CD8-positive, alpha-beta memory T cell (primary cell): ENCODE measurements around the gene VAMP7. TPM values are rescaled to one million over a fixed set of nuclear protein-coding genes. Genes with fewer than 3 reads are reported as not detected.
"Not testable (repeated sequence)": the region's sequence is repeated elsewhere in the genome, so short reads cannot be mapped to it uniquely, and the experiment has no call there.

Source experiments
- CTCF ChIA-PET: fragments of 350-600 bp; sonication (Branson Sonifier 250); formaldehyde crosslinking; loops from one replicate; lab custom pipeline; 2021; ENCODE audit warnings: antibody characterized with exemption; lab: Charles Lee
- POLR2A ChIA-PET: fragments of 350-600 bp; sonication (Branson Sonifier 250); formaldehyde crosslinking; loops from one replicate; lab custom pipeline; 2021; ENCODE audit warnings: antibody characterized with exemption; lab: Charles Lee
- DNase-seq, 5 donors: peaks; one replicate each; pipeline versions ENCODE4 v3.0.0 to v3.0.0-alpha.2; 2020 to 2022; ENCODE audit warnings: mixed read lengths in 1 of 5
- H3K27ac ChIP-seq: one replicate; pipeline ENCODE4 v1.7.0; 2013; ENCODE audit warnings: low read depth, mild to moderate bottlenecking, low read length, moderate library complexity
- H3K27me3 ChIP-seq: 2 replicates; pipeline ENCODE4 v1.7.0; 2013; ENCODE audit warnings: low read length, mild to moderate bottlenecking; ENCODE audit not compliant: insufficient read depth, poor library complexity, severe bottlenecking
- H3K36me3 ChIP-seq: 2 replicates; pipeline ENCODE4 v1.7.0; 2013; ENCODE audit warnings: mild to moderate bottlenecking, low read length, moderate library complexity; ENCODE audit not compliant: insufficient read depth
- H3K4me1 ChIP-seq: 2 replicates; pipeline ENCODE4 v1.7.0; 2013; ENCODE audit warnings: mild to moderate bottlenecking, low read length, moderate library complexity; ENCODE audit not compliant: insufficient read depth
- H3K4me3 ChIP-seq: 2 replicates; pipeline ENCODE4 v1.7.0; 2013; ENCODE audit warnings: mild to moderate bottlenecking, low read length
- H3K9me3 ChIP-seq: 2 replicates; pipeline ENCODE4 v1.7.0; 2013; ENCODE audit warnings: mild to moderate bottlenecking, low read length
- H3K27ac Mint-ChIP-seq, 8 donors: one replicate each; pipeline ENCODE4 v1.8.0; 2020 to 2021; ENCODE audit warnings: mixed read lengths in 8 of 8, mild to moderate bottlenecking in 6 of 8, inconsistent platforms in 3 of 8, moderate library complexity in 3 of 8
- H3K27me3 Mint-ChIP-seq, 2 donors: one replicate each; pipeline ENCODE4 v1.8.0; 2020 to 2021; ENCODE audit warnings: mixed read lengths in 2 of 2, mild to moderate bottlenecking in 1 of 2, moderate library complexity in 1 of 2
- H3K36me3 Mint-ChIP-seq, 3 donors: one replicate each; pipeline ENCODE4 v1.8.0; 2020 to 2021; ENCODE audit warnings: mixed read lengths in 3 of 3, inconsistent platforms in 1 of 3, mild to moderate bottlenecking in 1 of 3
- H3K4me1 Mint-ChIP-seq, 3 donors: one replicate each; pipeline ENCODE4 v1.8.0; 2020 to 2021; ENCODE audit warnings: mixed read lengths in 3 of 3, inconsistent platforms in 1 of 3, mild to moderate bottlenecking in 1 of 3
- H3K4me3 Mint-ChIP-seq, 7 donors: one replicate each; pipeline ENCODE4 v1.8.0; 2020 to 2021; ENCODE audit warnings: mixed read lengths in 7 of 7, mild to moderate bottlenecking in 6 of 7, moderate library complexity in 4 of 7, inconsistent platforms in 2 of 7
- H3K9me3 Mint-ChIP-seq, 5 donors: one replicate each; pipeline ENCODE4 v1.8.0; 2020 to 2022; ENCODE audit warnings: mixed read lengths in 5 of 5, mild to moderate bottlenecking in 3 of 5, moderate library complexity in 2 of 5, inconsistent platforms in 1 of 5
- polyA plus RNA-seq: library from polyadenylated mRNA; unstranded; fragments of 300-500 nt; fragmentation: Illumina TruSeq; gene quantifications from one replicate; pipeline ENCODE4 v1.2.3, GENCODE V29; 2021
- total RNA-seq, 2 experiments: library from RNA; stranded (reverse); gene quantifications; one replicate each; pipeline ENCODE4 v1.2.3, GENCODE V29; 2021

The VAMP7 gene
- total and polyA plus RNA-seq, 3 experiments from 2014 or later: 30.7 to 65.4 (median 33.5) TPM

DNA sequence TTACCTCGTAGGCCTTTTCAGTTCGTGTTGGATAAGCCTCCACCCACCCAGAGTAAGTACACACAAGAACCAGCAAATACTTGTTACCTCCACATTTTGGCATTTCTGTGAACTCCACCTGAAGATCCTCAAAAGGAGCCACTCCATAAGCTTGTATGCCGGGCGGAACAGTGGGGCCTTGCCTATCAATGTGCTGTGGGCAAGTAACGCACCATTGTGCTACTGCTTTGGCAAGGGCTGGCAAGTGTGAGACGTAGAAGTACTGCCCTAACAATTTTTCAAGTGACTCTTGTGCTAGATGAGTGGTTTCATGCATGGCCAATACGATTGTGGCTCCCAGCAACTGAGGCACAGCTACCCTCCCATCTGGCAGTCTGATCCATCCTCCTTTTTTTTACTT lies 91.1 kb downstream of the VAMP7 start:
- H3K4me3 ChIP-seq, H3K9me3 ChIP-seq, H3K4me3 Mint-ChIP-seq, H3K27me3 ChIP-seq, DNase-seq, H3K4me1 ChIP-seq, CTCF ChIA-PET, H3K36me3 ChIP-seq, H3K27ac Mint-ChIP-seq, H3K4me1 Mint-ChIP-seq, H3K27ac ChIP-seq, POLR2A ChIA-PET, H3K36me3 Mint-ChIP-seq: not testable (repeated sequence)
- Mint-ChIP-seq H3K9me3 (peaks cover 4 to 16% (median 11%) of the 10 kb centered on the region in 5 donors), H3K27me3 (peaks cover 8 to 26% of the 10 kb centered on the region in 2 donors)

GRCh38 chrX:155983326-155983725 lies 102.2 kb downstream of the VAMP7 start:
- H3K27ac ChIP-seq: no peak overlapping the region
- H3K27me3 ChIP-seq: no peaks in the 10 kb centered on the region
- DNase-seq: no peak
- Mint-ChIP-seq H3K4me1 (no peaks in the 10 kb centered on the region), H3K27ac (no peak overlapping the region), H3K27me3 (peaks cover 4 to 5% of the 10 kb centered on the region in 2 donors), H3K36me3 (peaks cover 0 to 3% (median 0%) of the 10 kb centered on the region in 3 donors), H3K9me3 (peaks cover 0 to 7% (median 6%) of the 10 kb centered on the region in 5 donors), H3K4me3 (no peak overlapping the region)
- H3K9me3 ChIP-seq: no peaks in the 10 kb centered on the region
- no peaks in the 10 kb centered on the region for H3K4me1 ChIP-seq
- no peak overlapping the region for H3K4me3 ChIP-seq
- H3K36me3 ChIP-seq: no peaks in the 10 kb centered on the region
- CTCF ChIA-PET: no interaction called here
- POLR2A ChIA-PET: no interaction called here

DNA sequence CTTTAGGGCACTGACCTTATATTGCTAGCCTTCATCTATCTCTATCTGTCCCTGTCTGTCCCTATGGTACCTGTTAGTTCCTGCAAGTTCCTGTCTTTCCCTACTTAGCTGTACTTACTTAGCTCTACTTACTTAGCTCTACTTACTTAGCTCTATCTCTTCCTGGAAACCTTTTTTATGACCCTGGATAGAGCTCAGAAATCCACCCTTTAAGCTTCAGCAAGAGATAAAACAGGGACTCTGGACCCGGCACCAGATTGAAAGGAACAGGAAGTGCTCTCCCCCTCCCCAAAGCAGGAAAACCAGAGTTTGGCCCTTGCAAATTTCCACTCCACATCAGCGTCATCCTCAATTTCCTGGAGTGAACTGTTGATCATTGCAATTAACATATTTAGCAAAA lies 104.1 kb downstream of the VAMP7 start:
- Histone ChIP-seq H3K9me3 (no peaks in the 10 kb centered on the region), H3K27me3 (no peaks in the 10 kb centered on the region), H3K27ac (no peak overlapping the region), H3K4me3 (no peak overlapping the region), H3K36me3 (no peaks in the 10 kb centered on the region), H3K4me1 (no peaks in the 10 kb centered on the region)
- CTCF ChIA-PET: no interaction called here
- no peaks in the 10 kb centered on the region for H3K4me1 Mint-ChIP-seq
- peaks cover 0 to 7% (median 6%) of the 10 kb centered on the region in 5 donors for H3K9me3 Mint-ChIP-seq
- peaks cover 0 to 7% (median 0%) of the 10 kb centered on the region in 3 donors for H3K36me3 Mint-ChIP-seq
- H3K4me3 Mint-ChIP-seq: no peak overlapping the region
- POLR2A ChIA-PET: no interaction called here
- H3K27me3 Mint-ChIP-seq: peaks cover 0 to 1% of the 10 kb centered on the region in 2 donors
- H3K27ac Mint-ChIP-seq: no peak overlapping the region
- no peak for DNase-seq

DNA sequence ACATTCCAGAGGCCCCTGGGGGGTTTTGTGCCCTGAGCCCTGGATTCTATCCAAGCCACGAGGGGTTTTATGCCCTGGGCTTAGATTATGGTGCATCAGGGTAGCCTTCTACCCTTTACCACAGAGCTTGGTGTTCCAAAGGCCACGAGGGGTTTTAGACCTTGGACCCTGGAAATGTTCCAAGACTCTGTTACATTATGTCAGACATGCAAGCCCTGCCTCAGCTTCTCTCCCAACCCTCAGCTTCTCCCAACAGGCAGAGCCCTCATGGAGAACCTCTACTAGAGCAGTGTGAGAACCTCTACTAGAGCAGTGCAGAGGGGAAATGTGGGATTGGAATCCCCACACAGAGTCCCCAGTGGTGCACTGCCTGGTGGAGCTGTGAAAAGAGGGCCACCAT lies 105.8 kb downstream of the VAMP7 start:
- H3K9me3 Mint-ChIP-seq, H3K36me3 ChIP-seq, H3K36me3 Mint-ChIP-seq, H3K27ac Mint-ChIP-seq, DNase-seq, CTCF ChIA-PET, H3K4me1 Mint-ChIP-seq, H3K27me3 Mint-ChIP-seq, H3K4me1 ChIP-seq, H3K4me3 Mint-ChIP-seq, H3K27ac ChIP-seq, H3K27me3 ChIP-seq, POLR2A ChIA-PET, H3K9me3 ChIP-seq, H3K4me3 ChIP-seq: not testable (repeated sequence)

DNA sequence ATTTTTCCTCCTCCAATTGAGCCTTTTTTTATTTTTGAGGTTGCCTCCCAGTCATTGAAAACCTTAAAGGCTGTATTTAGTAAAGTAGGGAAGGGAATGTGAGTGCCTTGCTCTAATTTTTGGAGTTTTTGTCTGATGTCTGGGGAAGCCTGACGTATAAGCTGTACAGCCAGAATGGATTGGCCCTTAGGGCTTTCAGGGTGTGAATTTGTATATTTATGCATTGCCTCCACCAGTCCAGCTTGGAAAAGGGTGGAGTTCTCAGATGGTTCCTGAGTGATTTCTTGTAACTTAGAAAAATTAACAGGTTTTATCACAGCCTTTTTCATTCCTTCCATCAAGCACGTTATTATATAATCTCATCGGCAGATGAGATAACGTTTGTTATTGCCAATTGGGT lies 107.7 kb downstream of the VAMP7 start:
- H3K27me3 Mint-ChIP-seq: peaks cover 0 to 10% of the 10 kb centered on the region in 2 donors
- no peak overlapping the region for H3K27ac ChIP-seq
- no peaks in the 10 kb centered on the region for H3K4me1 ChIP-seq
- ChIA-PET POLR2A (no interaction called here), CTCF (no interaction called here)
- no peaks in the 10 kb centered on the region for H3K4me1 Mint-ChIP-seq
- H3K36me3 Mint-ChIP-seq: peaks cover 0 to 4% (median 0%) of the 10 kb centered on the region in 3 donors
- no peak for DNase-seq
- H3K4me3 Mint-ChIP-seq: no peak overlapping the region
- no peaks in the 10 kb centered on the region for H3K36me3 ChIP-seq
- no peaks in the 10 kb centered on the region for H3K27me3 ChIP-seq
- H3K27ac Mint-ChIP-seq: no peak overlapping the region
- H3K9me3 ChIP-seq: no peaks in the 10 kb centered on the region
- no peaks in the 10 kb centered on the region for H3K9me3 Mint-ChIP-seq
- no peak overlapping the region for H3K4me3 ChIP-seq

Other genes with a start within 250 kb of the VAMP7 start
- gene IL9R, start 116.4 kb downstream of the VAMP7 start, total RNA-seq: 1 to 10 TPM; 3.9 to 5.0 TPM
- 0.16 TPM for gene IL9R, start 116.4 kb downstream of the VAMP7 start, polyA plus RNA-seq